IPS DF 4.7 (cell line): ENCODE data around the gene C1QTNF7.

Experiments used
- DNase-seq: peaks from one replicate; pipeline ENCODE4 v3.0.0-alpha.2; 2013; ENCODE audit warnings: low spot score; ENCODE audit errors: extremely low read depth

C1QTNF7 gene, protein sequence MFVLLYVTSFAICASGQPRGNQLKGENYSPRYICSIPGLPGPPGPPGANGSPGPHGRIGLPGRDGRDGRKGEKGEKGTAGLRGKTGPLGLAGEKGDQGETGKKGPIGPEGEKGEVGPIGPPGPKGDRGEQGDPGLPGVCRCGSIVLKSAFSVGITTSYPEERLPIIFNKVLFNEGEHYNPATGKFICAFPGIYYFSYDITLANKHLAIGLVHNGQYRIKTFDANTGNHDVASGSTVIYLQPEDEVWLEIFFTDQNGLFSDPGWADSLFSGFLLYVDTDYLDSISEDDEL

DNA sequence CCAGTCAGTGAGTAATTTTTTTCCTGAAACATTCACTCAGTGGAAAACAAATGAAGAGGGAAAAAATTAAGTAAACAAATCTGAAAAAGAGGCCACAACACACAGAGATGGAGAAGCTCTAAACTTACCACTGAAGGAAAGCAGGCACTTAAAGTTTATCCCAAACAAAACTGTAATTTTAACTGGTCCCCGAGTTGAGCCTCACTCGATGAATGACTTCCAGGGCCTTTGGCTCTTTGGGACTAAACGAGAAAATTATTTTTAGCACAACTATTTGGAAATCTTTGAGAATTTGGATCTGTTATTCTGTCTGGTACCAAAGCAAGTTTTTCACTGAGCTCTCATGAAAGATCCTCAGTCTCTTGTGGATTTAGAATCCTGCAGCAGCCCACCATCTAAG lies at the start of gene C1QTNF7:
C1QTNF7 (plus strand) TSS at position 333 of the 400 bp plus-strand sequence. CDS start 7,711 bp downstream, outside the sequence.
- DNase-seq: no peak

DNA sequence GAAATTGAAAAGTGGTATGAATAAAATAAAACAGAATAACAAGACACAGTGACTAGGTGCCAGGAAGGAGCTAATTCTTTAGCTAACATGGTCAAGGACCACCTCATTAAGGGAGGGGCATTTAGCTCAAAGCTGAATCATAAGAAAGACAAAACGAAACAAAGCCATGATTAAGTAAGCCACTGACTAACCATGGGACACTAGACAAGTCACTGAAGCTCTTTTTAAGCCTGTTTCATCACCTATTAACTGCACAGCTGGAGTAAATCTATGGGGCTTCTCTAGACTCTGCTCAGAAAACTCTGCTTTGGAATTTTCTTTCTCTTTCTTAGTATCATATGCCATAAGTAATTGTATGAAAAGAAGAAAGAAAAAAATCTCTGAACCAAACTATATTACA lies 49.8 kb upstream of the C1QTNF7 start:
- DNase-seq: no peak

DNA sequence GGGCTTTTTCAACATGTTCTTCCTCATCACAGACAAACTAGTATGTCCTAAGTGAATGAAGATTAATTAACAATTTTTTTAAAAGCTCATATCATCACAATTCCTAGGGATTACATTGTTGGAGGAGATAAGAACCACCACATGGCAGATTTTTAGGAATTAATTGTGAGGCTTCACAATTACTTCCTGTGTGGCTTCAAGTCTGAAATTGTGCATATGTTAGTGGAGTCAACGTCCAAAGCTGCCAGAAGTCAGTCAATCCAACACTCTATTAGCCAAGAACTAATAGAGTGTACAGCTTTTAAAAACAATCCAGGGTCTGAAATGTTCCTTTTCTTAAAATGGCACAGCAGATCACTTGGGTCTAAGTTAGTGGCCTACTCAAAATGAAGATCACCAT lies 49.3 kb upstream of the C1QTNF7 start:
- DNase-seq: no peak

DNA sequence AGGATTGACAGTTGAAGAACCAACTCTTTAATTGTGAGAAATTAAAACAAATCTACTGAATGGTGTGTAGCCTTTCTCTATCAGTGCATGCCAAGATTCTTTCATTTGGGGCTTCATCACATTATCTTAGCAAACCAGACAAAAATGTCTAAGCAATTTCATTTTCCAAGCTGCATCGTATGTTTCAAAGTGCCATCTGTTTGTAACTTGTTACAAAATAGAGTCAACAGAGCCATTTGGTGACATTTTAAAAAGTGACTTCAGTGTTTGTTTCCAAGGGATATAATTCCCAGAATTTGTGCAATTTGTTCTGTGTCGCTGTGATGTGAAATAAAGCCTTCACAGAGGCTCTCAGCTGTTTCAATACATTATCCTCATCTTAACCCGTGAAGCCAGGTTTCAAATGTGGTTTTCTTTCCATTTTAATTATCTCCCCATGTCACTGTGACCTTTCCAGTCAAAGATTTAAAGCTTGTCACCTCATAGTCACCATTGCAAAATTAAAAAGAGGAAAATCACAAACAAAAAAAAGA lies 46.0 kb upstream of the C1QTNF7 start:
- no peak for DNase-seq

DNA sequence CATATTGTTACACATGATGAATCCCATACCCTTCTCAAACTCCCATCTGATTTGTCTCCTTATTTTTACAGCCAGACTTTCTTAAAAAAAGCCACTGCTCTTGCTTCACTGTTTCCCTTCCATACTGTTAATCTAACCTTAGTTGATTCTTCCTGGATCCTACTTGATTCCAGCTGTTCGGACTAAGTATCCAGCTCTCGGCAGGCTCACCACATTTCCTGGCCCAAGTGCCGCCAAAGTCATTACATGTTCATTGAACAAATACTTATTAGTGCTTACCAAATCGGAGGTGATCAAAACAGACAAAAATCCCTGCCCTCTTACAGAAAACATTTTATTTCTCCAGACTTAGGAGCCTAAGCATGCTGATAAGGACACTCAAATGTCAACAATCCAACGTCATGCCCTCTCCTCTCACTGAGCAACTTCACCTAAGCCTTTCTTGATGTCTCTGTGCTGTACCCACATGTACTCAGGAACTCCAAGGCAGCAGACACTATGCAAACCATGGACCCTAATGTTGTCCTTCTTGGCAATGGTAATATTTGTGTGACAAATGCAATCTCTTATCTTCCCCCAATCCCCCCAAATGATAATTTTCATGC lies 45.1 kb upstream of the C1QTNF7 start:
- DNase-seq: no peak

GRCh38 chr4:15385515-15385914 lies 42.3 kb upstream of the C1QTNF7 start:
- no peak for DNase-seq

DNA sequence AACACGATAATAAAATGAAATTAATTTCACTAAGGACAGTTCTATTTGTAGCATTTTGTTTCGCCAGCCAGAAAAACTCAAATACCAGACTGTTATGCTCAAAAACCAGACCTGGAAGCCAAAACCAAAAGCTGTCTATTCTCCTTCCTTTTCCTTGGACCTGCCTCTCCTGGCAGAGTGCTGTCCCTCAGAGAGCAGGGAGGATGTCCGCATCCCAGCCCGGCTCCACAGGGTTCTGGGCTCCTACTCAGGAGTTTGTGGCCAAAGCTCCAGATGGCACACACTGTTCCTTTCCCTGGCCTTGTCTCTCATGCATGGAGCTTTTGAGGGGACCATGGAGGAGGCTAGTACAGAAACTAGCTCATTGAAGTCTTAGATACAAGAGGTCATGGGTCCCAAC lies 41.9 kb upstream of the C1QTNF7 start:
- no peak for DNase-seq

GRCh38 chr4:15390494-15390893 lies 37.3 kb upstream of the C1QTNF7 start:
- DNase-seq: no peak

- no peak for DNase-seq
Measured at GRCh38 chr4:15392053-15392805, 35.6 kb upstream of the C1QTNF7 start.

DNA sequence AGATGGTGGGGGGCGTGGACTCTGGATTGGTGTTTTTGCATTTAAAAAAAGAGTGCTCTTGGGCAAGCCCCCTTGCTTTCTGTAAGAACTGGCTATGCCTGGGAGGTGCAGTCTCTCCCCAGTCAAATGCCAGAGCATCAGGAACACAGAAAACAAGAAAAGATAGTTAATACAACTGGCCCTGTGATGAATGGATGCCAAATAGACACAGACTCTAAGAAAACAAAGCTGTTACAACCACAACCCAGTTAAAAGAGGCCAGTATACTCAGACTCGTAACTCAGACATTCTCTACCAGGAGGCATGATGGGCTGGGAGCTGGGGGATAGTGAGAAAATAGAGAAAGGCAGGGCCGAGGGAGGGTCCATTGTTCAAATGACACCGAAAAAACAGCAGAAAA lies 32.5 kb upstream of the C1QTNF7 start:
- DNase-seq: no peak

- no peak for DNase-seq
Measured at GRCh38 chr4:15396157-15396800, 31.6 kb upstream of the C1QTNF7 start.

- DNase-seq: no peak
Measured at GRCh38 chr4:15398001-15398400, 29.8 kb upstream of the C1QTNF7 start.

DNA sequence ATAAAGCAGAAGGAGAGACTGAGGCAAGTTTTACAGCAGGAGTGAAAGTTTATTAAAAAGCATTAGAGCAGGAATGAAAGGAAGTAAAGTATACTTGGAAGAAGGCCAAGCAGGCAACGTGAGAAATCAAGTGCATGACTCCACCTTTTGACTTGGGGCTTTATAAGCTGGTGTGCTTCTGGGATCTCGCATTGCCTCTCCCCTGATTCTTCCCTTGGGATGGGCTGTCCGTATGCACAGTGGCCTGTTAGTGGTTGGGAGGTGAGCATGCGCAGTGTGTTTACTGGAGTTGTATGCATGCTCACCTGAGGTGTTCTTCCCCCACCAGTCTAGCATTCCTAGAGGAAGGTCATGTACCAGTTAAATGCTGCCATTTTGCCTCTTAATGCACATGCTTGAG lies 29.1 kb upstream of the C1QTNF7 start:
- no peak for DNase-seq

GRCh38 chr4:15400226-15400625 lies 27.6 kb upstream of the C1QTNF7 start:
- DNase-seq: no peak

DNA sequence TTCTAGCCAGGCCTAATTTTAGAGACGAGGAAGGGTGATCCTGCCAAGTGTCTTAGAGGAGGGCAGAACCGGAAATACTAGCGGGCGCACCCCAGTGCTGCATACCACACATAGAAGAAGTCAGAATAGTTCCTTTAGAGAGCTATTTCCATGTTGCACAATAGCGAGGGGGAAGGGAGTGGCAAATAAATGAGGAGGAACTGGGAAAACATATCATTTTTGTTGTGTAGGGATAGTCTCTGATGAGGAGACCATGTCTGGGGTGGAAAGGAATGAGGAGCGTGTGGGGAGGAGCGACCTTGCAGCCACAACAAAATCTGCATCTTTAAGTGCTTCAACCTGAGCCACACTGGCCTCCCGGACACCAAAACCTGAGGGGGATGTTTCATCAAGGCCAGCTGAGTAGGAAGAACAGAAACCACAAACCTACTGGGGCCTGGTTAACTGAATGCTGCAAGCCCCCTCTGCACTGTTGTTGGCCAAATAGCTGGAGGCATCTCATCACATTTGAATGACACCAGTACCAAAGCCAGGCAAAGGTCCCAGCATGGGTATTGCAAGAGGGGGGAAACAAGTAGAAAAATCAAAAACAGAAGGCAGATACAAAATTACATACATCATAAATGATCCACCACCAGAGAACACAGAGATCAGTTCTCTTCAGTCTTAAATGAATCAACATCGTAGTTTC lies 26.7 kb upstream of the C1QTNF7 start:
- DNase-seq: no peak

DNA sequence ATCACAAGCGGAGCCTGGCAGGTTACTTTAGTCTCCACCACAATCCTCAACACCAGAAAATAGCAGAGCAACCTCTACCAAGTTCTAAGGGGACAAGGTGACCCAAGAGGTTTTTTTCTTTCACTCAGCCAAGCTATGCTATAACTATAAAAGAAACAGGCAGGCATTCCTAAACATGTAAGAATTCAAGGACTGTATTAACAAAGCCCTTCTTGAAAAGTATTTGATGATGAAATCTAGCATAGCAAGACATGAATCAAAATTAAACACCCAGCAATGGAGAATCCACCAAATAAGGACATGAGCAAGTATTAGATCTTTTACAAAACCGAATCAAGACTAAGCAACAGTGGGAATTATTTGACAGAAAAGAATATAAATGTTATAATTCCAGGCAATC lies 25.7 kb upstream of the C1QTNF7 start:
- no peak for DNase-seq

GRCh38 chr4:15402974-15403373 lies 24.9 kb upstream of the C1QTNF7 start:
- DNase-seq: no peak

DNA sequence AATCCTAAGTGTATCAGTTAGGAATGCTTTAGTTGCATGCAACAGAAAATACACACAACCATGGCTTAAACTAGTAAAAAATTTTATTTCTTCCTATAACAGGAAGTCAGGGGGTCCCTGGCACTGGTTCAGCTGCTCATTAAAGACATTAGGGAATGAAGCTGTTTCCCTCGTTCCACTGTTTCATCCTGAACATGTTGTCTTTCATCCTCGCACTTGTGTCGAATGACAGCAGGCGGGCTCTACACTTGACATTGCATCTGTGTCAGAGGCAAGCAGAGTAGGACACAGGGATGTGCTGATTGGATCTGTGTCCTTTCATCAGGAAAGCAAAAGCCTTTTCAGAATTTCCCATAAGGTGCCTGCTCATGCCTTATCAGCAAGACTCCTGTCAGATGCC lies 22.8 kb upstream of the C1QTNF7 start:
- no peak for DNase-seq

- DNase-seq: no peak
Measured at GRCh38 chr4:15410750-15411149, 17.1 kb upstream of the C1QTNF7 start.

- no peak for DNase-seq
Measured at GRCh38 chr4:15412461-15412860, 15.4 kb upstream of the C1QTNF7 start.

DNA sequence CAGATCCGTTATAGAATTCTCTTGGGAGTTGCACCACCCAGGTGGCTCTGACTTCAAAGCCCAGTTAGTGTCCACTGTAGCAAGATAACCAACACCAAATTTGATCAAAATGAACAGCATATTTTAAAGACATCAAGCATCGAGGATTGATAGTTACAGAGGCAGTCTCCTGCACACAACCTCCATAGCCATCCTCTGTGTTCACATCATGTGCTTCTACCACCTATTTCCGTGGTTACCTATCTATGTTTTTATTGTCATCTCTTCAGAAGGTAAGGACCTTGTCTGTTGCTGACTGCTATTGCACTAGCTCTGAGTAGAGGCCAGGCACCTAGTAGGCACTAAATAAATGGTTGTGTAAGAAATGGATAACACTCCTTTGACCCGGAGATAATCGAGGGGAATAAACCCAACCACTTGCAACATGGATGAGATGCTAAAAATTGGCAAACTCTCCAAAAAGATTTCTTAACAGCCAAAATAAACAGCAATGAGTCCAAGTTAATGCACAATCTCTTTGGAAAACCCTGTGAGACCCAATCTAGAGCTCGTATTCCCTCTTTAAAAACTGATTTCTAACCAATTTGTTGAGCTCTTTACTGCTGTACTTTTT lies 14.7 kb upstream of the C1QTNF7 start:
- DNase-seq: no peak
